ENCODE measurements around the gene CCR6.

The CCR6 gene

DNA sequence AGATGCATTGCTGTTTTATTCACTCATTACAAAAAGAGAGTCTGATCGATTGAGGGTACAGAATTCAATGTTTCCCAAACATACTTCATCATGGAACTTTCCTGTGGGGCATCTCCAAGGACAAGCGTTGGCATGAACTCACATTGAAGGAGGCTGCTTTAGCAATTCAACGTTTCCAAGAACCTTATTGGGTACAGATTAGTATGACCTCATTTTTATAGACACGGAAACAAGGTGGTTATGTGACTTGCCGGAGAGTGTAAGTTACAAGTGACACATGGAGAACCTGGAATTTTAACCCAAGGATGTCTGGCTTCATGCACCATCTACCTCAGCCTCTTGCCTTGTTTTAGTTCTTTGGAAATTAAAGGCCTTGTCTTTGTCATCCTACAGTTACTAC, 26.1 kb downstream of the CCR6 start:
- TF ChIP-seq, protein P1, sequence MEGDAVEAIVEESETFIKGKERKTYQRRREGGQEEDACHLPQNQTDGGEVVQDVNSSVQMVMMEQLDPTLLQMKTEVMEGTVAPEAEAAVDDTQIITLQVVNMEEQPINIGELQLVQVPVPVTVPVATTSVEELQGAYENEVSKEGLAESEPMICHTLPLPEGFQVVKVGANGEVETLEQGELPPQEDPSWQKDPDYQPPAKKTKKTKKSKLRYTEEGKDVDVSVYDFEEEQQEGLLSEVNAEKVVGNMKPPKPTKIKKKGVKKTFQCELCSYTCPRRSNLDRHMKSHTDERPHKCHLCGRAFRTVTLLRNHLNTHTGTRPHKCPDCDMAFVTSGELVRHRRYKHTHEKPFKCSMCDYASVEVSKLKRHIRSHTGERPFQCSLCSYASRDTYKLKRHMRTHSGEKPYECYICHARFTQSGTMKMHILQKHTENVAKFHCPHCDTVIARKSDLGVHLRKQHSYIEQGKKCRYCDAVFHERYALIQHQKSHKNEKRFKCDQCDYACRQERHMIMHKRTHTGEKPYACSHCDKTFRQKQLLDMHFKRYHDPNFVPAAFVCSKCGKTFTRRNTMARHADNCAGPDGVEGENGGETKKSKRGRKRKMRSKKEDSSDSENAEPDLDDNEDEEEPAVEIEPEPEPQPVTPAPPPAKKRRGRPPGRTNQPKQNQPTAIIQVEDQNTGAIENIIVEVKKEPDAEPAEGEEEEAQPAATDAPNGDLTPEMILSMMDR (IDR thresholded peaks at IDR 0.05; ENCODE audit: low read depth, low read length): no peak
- no peak for DNase-seq (ENCODE audit: low read depth in 2 of 2)
- no peak overlapping the region for H3K4me3 ChIP-seq (replicated peaks in 1 of 2; ENCODE audit: low read depth in 2 of 2, low read length in 2 of 2)

DNA sequence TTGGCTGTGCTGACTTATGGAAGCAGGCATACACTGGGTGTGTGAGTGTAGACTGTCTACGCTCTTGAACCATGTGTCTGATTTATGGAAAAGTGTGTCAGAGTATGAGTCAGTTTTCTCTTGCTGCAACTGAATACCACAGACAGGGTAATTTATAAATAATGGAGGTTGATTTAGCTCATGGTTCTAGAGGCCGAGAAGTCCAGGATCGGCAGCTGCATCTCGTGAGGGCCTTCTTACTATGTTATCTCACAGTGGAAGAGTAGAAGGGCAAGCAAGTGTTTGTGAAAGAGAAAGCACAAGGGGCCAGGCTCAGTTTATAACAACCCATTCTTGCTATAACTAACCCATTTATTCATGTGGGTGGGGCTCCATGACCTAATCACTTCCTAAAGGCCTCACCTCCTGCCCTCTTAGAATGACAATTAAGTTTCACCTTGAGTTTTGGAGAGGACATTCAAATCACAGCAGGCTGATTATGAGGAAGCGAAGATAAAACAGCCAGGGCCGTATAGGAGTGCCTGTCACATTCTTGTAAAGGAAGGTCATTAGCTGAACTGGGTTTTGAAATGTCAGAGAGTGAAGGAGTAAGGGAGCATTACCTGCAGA, 28.1 kb downstream of the CCR6 start:
- H3K4me3 ChIP-seq (replicated peaks in 1 of 2; ENCODE audit: low read depth in 2 of 2, low read length in 2 of 2): no peak overlapping the region
- TF ChIP-seq, protein P1 (IDR thresholded peaks at IDR 0.05; ENCODE audit: low read depth, low read length): no peak
- DNase-seq (ENCODE audit: low read depth in 2 of 2): no peak

DNA sequence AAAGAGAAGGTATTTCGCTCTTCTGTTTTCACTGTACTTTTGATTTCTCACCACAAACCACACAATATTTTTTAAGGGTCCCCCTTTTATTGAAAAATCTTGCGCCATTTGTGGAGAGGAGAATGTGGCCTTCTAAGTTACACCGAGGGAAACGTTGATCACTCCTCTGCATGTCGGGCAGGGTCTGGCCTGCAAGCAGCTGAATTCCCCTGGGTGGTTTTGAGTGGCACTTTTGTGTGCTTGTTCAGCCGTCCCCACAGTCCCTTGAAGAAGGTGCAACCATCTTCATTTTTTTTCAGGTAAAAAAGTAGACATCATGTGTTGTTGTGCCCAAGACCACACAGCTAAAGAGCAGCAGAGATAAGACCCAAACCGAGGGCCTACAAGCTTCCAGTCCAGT, 28.8 kb downstream of the CCR6 start:
- TF ChIP-seq, protein P1 (IDR thresholded peaks at IDR 0.05; ENCODE audit: low read depth, low read length): no peak
- DNase-seq (ENCODE audit: low read depth in 2 of 2): no peak
- H3K4me3 ChIP-seq (replicated peaks in 1 of 2; ENCODE audit: low read depth in 2 of 2, low read length in 2 of 2): no peak overlapping the region

GRCh38 chr6:167152862-167153261, 30.0 kb downstream of the CCR6 start:
- no peak overlapping the region for H3K4me3 ChIP-seq (replicated peaks in 1 of 2; ENCODE audit: low read depth in 2 of 2, low read length in 2 of 2)
- TF ChIP-seq, protein P1 (IDR thresholded peaks at IDR 0.05; ENCODE audit: low read depth, low read length): no peak
- no peak for DNase-seq (ENCODE audit: low read depth in 2 of 2)

DNA sequence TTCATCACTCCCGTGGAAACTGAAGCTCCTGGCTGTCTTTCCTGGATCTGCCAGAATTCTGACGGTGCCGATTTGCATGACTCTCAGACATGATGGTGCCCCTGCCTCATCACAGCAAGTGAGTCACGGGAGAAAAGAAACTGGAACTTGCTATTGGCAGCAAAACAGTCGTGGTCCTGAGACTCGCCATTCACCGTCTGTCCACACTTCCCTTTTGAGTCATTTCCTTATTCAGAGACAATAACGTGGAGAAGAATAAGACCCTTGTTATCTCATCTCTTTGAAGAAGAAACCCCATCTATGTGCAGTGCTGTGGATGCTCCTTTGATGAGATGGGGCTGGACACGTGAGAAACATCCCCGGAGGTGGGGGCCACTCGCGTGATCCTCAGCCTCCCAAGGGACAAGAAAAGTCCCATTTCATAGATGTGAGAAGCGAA, 30.6 kb downstream of the CCR6 start:
- TF ChIP-seq, protein P1 (IDR thresholded peaks at IDR 0.05; ENCODE audit: low read depth, low read length): no peak
- DNase-seq (ENCODE audit: low read depth in 2 of 2): peak; percentile 28 to 55
- H3K4me3 ChIP-seq (replicated peaks in 1 of 2; ENCODE audit: low read depth in 2 of 2, low read length in 2 of 2): peak overlapping the region in 1 of 2 donors; percentile 6

- TF ChIP-seq, protein P1 (IDR thresholded peaks at IDR 0.05; ENCODE audit: low read depth, low read length): no peak
- no peak overlapping the region for H3K4me3 ChIP-seq (replicated peaks in 1 of 2; ENCODE audit: low read depth in 2 of 2, low read length in 2 of 2)
- DNase-seq (ENCODE audit: low read depth in 2 of 2): no peak
These were observed 31.4 kb downstream of the CCR6 start for GRCh38 chr6:167154291-167154690.

GRCh38 chr6:167154895-167155294, 32.0 kb downstream of the CCR6 start:
- TF ChIP-seq, protein P1 (IDR thresholded peaks at IDR 0.05; ENCODE audit: low read depth, low read length): no peak
- DNase-seq (ENCODE audit: low read depth in 2 of 2): no peak
- H3K4me3 ChIP-seq (replicated peaks in 1 of 2; ENCODE audit: low read depth in 2 of 2, low read length in 2 of 2): no peak overlapping the region
